SK-N-SH treated with all-trans-retinoic acid at 6 μM for 48 hours (cell line): ENCODE measurements around the gene SIK3.

Source experiments
- ATAC-seq: fragments of 200-7000 bp; cut with Tn5 transposase; 3 replicates; pipeline ENCODE4 v1.9.1; 2020; ENCODE audit warnings: mild to moderate bottlenecking, moderate library complexity
- ARNTL ChIP-seq: fragments of 450-650 bp; formaldehyde crosslinking; IDR thresholded peaks from 2 replicates; pipeline ENCODE4 v1.5.0; 2020; ENCODE audit warnings: low read depth, mild to moderate bottlenecking, moderate library complexity, borderline replicate concordance
- CREB5 ChIP-seq: fragments of 250-450 bp; sonication (Bioruptor Pico); IDR thresholded peaks from 2 replicates; pipeline ENCODE4 v1.5.1; 2020; ENCODE audit warnings: low read depth, mild to moderate bottlenecking, moderate library complexity
- CSRNP3 ChIP-seq: fragments of 250-450 bp; sonication (Bioruptor Pico); IDR thresholded peaks from 2 replicates; pipeline ENCODE4 v1.5.1; 2021; ENCODE audit warnings: mild to moderate bottlenecking, moderate library complexity
- ESRRG ChIP-seq: fragments of 250-450 bp; sonication (Bioruptor Pico); IDR thresholded peaks from 2 replicates; pipeline ENCODE4 v1.6.1; 2021; ENCODE audit warnings: mild to moderate bottlenecking
- GLIS3 ChIP-seq: fragments of 250-450 bp; sonication (Bioruptor Pico); IDR thresholded peaks from 2 replicates; pipeline ENCODE4 v1.5.0; 2020; ENCODE audit warnings: mild to moderate bottlenecking, moderate library complexity
- ISL1 ChIP-seq: fragments of 250-450 bp; sonication (Bioruptor Pico); IDR thresholded peaks from 2 replicates; pipeline ENCODE4 v2.1.2; 2022; ENCODE audit warnings: mild to moderate bottlenecking, moderate library complexity
- OSR1 ChIP-seq: fragments of 250-450 bp; sonication (Bioruptor Pico); IDR thresholded peaks from 2 replicates; pipeline ENCODE4 v1.8.0; 2022; ENCODE audit warnings: moderate library complexity, mild to moderate bottlenecking, inconsistent platforms
- PATZ1 ChIP-seq: fragments of 250-450 bp; sonication (Bioruptor Pico); IDR thresholded peaks from 2 replicates; pipeline ENCODE4 v1.8.0; 2020; ENCODE audit warnings: mild to moderate bottlenecking, moderate library complexity, borderline replicate concordance
- PPARA ChIP-seq: fragments of 250-450 bp; sonication (Bioruptor Pico); IDR thresholded peaks from 2 replicates; pipeline ENCODE4 v1.5.0; 2020; ENCODE audit warnings: mild to moderate bottlenecking, borderline replicate concordance
- RARB ChIP-seq: fragments of 250-450 bp; sonication (Bioruptor Pico); IDR thresholded peaks from 2 replicates; pipeline ENCODE4 v1.8.0; 2021; ENCODE audit warnings: mild to moderate bottlenecking, moderate library complexity
- SNAI2 ChIP-seq: fragments of 250-450 bp; sonication (Bioruptor Pico); IDR thresholded peaks from 2 replicates; pipeline ENCODE4 v1.5.0; 2020; ENCODE audit warnings: mild to moderate bottlenecking, moderate library complexity
- TCF4 ChIP-seq: fragments of 250-450 bp; sonication (Bioruptor Pico); IDR thresholded peaks from 2 replicates; pipeline ENCODE4 v1.8.0; 2021; ENCODE audit warnings: mild to moderate bottlenecking, moderate library complexity, borderline replicate concordance
- TOX ChIP-seq: fragments of 250-450 bp; sonication (Bioruptor Pico); IDR thresholded peaks from 2 replicates; pipeline ENCODE4 v1.8.0; 2021; ENCODE audit warnings: mild to moderate bottlenecking, moderate library complexity, borderline replicate concordance
- ZC3H10 ChIP-seq: fragments of 250-450 bp; sonication (Bioruptor Pico); IDR thresholded peaks from 2 replicates; pipeline ENCODE4 v1.5.1; 2021; ENCODE audit warnings: mild to moderate bottlenecking, moderate library complexity
- ZFP3 ChIP-seq: fragments of 250-450 bp; sonication (Bioruptor Pico); IDR thresholded peaks from 2 replicates; pipeline ENCODE4 v1.5.0; 2020; ENCODE audit warnings: mild to moderate bottlenecking, moderate library complexity
- ZFP30 ChIP-seq: fragments of 450-650 bp; formaldehyde crosslinking; IDR thresholded peaks from 2 replicates; pipeline ENCODE4 v1.5.0; 2022; ENCODE audit warnings: mild to moderate bottlenecking, moderate library complexity
- ZNF565 ChIP-seq: fragments of 450-650 bp; formaldehyde crosslinking; conservative IDR thresholded peaks from 2 replicates; pipeline ENCODE4 v1.5.0; 2020; ENCODE audit warnings: low read depth, mild to moderate bottlenecking, moderate library complexity
- ZNF8 ChIP-seq: fragments of 450-650 bp; formaldehyde crosslinking; IDR thresholded peaks from 2 replicates; pipeline ENCODE4 v1.5.0; 2020; ENCODE audit warnings: mild to moderate bottlenecking, moderate library complexity
- TF ChIP-seq, protein P1 (sequence below): fragments of 250-450 bp; sonication (Bioruptor Pico); IDR thresholded peaks from 2 replicates; pipeline ENCODE4 v1.8.0; 2021; ENCODE audit warnings: low read depth, mild to moderate bottlenecking, moderate library complexity, borderline replicate concordance

The SIK3 gene

GRCh38 chr11:116833816-116834534, 264.3 kb downstream of the SIK3 start:
- ATAC-seq, result no peak
- TF ChIP-seq PPARA (CRISPR knock-in tag) (no peak), ZFP30 (CRISPR knock-in tag) (no peak), OSR1 (CRISPR knock-in tag) (no peak), CSRNP3 (CRISPR knock-in tag) (no peak), GLIS3 (CRISPR knock-in tag) (no peak), ZFP3 (no peak), RARB (CRISPR knock-in tag) (no peak), TCF4 (no peak), CREB5 (CRISPR knock-in tag) (no peak), ZNF8 (no peak), ZC3H10 (CRISPR knock-in tag) (no peak)
- TF ChIP-seq, all 23 proteins: peak for 0

DNA sequence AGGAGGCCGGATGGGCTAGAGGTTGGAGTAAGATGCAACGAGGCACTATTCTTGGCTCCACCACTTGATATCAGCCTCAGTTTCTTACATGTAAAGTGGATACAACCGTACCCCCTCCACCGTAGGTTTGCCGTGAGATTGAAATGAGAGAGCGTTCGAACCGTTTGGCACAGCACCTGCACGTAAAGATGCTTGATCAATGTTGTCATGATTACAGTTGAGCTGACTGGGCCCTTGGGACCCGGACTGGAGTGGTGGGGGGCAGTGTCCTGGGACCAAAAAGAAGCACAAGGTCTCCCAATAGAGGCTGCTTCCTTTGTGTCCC, 264.8 kb downstream of the SIK3 start:
- no peak for ATAC-seq

More for the DNA sequence above, 264.8 kb downstream of the SIK3 start:
- TF ChIP-seq ZNF565 (CRISPR knock-in tag) (no peak), CSRNP3 (CRISPR knock-in tag) (no peak), PPARA (CRISPR knock-in tag) (no peak), ZFP3 (no peak), ESRRG (CRISPR knock-in tag) (no peak), PATZ1 (no peak), CREB5 (CRISPR knock-in tag) (no peak), GLIS3 (CRISPR knock-in tag) (no peak), ISL1 (CRISPR knock-in tag) (no peak), OSR1 (CRISPR knock-in tag) (no peak), ZFP30 (CRISPR knock-in tag) (no peak), ZC3H10 (CRISPR knock-in tag) (no peak), TCF4 (no peak), SNAI2 (CRISPR knock-in tag) (no peak), RARB (CRISPR knock-in tag) (no peak), TOX (CRISPR knock-in tag) (no peak), ARNTL (CRISPR knock-in tag) (no peak)
- TF ChIP-seq, protein P1, sequence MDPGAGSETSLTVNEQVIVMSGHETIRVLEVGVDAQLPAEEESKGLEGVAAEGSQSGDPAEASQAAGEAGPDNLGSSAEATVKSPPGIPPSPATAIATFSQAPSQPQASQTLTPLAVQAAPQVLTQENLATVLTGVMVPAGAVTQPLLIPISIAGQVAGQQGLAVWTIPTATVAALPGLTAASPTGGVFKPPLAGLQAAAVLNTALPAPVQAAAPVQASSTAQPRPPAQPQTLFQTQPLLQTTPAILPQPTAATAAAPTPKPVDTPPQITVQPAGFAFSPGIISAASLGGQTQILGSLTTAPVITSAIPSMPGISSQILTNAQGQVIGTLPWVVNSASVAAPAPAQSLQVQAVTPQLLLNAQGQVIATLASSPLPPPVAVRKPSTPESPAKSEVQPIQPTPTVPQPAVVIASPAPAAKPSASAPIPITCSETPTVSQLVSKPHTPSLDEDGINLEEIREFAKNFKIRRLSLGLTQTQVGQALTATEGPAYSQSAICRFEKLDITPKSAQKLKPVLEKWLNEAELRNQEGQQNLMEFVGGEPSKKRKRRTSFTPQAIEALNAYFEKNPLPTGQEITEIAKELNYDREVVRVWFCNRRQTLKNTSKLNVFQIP (CRISPR knock-in tag), result no peak
